ENCODE data around the gene CIAPIN1. TPM values are rescaled to one million over a fixed set of nuclear protein-coding genes. Genes with fewer than 3 reads are reported as not detected.

The CIAPIN1 gene
- total and polyA plus RNA-seq, 2 of the 8 experiments (the other 6 are each of a cell fraction or from before 2014, with no cell fraction given) = 76.8 to 83.6 TPM

DNA sequence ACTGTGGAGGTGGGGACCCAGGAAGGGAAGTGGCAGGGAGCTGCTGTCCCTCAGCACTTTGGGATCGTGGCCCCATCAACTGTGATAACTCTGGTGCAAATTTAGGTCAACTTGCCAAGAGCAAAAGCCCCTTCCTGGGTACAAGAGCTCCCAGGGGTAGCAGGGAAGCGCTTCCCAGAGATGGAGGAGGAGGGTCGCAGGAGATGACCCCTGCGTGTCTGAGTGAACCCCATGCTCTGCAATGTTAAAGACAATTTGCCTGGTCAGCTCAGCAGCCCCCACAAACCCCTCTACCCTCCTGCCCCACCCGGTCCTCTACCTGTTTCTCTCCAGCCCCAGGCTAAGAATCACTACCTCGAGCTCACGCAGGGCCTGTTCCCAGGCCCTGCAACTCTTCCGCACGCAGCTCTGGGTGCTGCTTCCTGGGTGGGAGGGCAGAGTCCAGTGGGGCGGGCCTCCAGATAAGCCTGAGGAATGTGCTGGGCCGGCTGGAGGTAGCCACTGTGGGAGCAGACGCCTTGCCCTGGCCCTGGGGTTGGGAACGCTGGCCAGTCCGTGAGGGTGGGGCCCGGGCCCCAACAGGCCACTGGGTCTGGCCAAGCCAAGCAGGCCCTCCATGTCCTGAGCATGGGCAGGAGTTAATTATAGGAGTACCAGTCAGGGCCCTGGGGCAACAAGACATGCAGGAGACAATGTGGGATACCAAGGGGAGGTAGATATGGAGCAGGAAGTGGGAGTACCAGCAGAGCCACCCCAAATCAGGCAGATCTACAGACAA, 33.0 kb upstream of the CIAPIN1 start (continued):
- TF ChIP-seq, protein P1, sequence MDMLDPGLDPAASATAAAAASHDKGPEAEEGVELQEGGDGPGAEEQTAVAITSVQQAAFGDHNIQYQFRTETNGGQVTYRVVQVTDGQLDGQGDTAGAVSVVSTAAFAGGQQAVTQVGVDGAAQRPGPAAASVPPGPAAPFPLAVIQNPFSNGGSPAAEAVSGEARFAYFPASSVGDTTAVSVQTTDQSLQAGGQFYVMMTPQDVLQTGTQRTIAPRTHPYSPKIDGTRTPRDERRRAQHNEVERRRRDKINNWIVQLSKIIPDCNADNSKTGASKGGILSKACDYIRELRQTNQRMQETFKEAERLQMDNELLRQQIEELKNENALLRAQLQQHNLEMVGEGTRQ (IDR thresholded peaks at IDR 0.05; ENCODE audit: low read length) = no peak
- no peak for TF ChIP-seq SUZ12 (IDR thresholded peaks at IDR 0.05; ENCODE audit: low read length)
- TF ChIP-seq, protein P2, sequence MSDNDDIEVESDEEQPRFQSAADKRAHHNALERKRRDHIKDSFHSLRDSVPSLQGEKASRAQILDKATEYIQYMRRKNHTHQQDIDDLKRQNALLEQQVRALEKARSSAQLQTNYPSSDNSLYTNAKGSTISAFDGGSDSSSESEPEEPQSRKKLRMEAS (IDR thresholded peaks at IDR 0.05) = no peak
- no peak for TF ChIP-seq TEAD4 (IDR thresholded peaks at IDR 0.05; ENCODE audit: low read depth, low read length)
- no peak for TF ChIP-seq FOSL1 (IDR thresholded peaks at IDR 0.05; ENCODE audit: insufficient read depth, low read depth, low read length)
- no peak for TF ChIP-seq POLR2A (IDR thresholded peaks at IDR 0.05; ENCODE audit: control extremely low read depth in 1 of 2, low read depth in 2 of 2, low read length in 2 of 2)
- TF ChIP-seq CBX5 (IDR thresholded peaks at IDR 0.05; ENCODE audit: low read depth, low read length) = no peak
- TF ChIP-seq, protein P3, sequence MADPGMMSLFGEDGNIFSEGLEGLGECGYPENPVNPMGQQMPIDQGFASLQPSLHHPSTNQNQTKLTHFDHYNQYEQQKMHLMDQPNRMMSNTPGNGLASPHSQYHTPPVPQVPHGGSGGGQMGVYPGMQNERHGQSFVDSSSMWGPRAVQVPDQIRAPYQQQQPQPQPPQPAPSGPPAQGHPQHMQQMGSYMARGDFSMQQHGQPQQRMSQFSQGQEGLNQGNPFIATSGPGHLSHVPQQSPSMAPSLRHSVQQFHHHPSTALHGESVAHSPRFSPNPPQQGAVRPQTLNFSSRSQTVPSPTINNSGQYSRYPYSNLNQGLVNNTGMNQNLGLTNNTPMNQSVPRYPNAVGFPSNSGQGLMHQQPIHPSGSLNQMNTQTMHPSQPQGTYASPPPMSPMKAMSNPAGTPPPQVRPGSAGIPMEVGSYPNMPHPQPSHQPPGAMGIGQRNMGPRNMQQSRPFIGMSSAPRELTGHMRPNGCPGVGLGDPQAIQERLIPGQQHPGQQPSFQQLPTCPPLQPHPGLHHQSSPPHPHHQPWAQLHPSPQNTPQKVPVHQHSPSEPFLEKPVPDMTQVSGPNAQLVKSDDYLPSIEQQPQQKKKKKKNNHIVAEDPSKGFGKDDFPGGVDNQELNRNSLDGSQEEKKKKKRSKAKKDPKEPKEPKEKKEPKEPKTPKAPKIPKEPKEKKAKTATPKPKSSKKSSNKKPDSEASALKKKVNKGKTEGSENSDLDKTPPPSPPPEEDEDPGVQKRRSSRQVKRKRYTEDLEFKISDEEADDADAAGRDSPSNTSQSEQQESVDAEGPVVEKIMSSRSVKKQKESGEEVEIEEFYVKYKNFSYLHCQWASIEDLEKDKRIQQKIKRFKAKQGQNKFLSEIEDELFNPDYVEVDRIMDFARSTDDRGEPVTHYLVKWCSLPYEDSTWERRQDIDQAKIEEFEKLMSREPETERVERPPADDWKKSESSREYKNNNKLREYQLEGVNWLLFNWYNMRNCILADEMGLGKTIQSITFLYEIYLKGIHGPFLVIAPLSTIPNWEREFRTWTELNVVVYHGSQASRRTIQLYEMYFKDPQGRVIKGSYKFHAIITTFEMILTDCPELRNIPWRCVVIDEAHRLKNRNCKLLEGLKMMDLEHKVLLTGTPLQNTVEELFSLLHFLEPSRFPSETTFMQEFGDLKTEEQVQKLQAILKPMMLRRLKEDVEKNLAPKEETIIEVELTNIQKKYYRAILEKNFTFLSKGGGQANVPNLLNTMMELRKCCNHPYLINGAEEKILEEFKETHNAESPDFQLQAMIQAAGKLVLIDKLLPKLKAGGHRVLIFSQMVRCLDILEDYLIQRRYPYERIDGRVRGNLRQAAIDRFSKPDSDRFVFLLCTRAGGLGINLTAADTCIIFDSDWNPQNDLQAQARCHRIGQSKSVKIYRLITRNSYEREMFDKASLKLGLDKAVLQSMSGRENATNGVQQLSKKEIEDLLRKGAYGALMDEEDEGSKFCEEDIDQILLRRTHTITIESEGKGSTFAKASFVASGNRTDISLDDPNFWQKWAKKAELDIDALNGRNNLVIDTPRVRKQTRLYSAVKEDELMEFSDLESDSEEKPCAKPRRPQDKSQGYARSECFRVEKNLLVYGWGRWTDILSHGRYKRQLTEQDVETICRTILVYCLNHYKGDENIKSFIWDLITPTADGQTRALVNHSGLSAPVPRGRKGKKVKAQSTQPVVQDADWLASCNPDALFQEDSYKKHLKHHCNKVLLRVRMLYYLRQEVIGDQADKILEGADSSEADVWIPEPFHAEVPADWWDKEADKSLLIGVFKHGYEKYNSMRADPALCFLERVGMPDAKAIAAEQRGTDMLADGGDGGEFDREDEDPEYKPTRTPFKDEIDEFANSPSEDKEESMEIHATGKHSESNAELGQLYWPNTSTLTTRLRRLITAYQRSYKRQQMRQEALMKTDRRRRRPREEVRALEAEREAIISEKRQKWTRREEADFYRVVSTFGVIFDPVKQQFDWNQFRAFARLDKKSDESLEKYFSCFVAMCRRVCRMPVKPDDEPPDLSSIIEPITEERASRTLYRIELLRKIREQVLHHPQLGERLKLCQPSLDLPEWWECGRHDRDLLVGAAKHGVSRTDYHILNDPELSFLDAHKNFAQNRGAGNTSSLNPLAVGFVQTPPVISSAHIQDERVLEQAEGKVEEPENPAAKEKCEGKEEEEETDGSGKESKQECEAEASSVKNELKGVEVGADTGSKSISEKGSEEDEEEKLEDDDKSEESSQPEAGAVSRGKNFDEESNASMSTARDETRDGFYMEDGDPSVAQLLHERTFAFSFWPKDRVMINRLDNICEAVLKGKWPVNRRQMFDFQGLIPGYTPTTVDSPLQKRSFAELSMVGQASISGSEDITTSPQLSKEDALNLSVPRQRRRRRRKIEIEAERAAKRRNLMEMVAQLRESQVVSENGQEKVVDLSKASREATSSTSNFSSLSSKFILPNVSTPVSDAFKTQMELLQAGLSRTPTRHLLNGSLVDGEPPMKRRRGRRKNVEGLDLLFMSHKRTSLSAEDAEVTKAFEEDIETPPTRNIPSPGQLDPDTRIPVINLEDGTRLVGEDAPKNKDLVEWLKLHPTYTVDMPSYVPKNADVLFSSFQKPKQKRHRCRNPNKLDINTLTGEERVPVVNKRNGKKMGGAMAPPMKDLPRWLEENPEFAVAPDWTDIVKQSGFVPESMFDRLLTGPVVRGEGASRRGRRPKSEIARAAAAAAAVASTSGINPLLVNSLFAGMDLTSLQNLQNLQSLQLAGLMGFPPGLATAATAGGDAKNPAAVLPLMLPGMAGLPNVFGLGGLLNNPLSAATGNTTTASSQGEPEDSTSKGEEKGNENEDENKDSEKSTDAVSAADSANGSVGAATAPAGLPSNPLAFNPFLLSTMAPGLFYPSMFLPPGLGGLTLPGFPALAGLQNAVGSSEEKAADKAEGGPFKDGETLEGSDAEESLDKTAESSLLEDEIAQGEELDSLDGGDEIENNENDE (IDR thresholded peaks at IDR 0.05; ENCODE audit: insufficient replicate concordance, low read length) = no peak

All from H1 (cell line).